Ishikawa (cell line): ENCODE results near the gene ANKRD34A.

Source experiments
- CEBPB ChIP-seq: IDR thresholded peaks from 2 replicates; pipeline ENCODE4 v1.6.1; 2012
- CREB1 ChIP-seq: IDR thresholded peaks from 2 replicates; pipeline ENCODE4 v1.6.1; 2012; ENCODE audit warnings: low read depth
- EGR1 ChIP-seq: IDR thresholded peaks from 2 replicates; pipeline ENCODE4 v1.6.1; 2012
- EP300 ChIP-seq: IDR thresholded peaks from 2 replicates; pipeline ENCODE4 v1.6.1; 2012; ENCODE audit warnings: borderline replicate concordance
- FOXM1 ChIP-seq: IDR thresholded peaks from 2 replicates; pipeline ENCODE4 v1.6.1; 2012; ENCODE audit warnings: low read depth, borderline replicate concordance
- MAX ChIP-seq: IDR thresholded peaks from 2 replicates; pipeline ENCODE4 v1.6.1; 2012
- NFIC ChIP-seq: IDR thresholded peaks from 2 replicates; pipeline ENCODE4 v1.6.1; 2012
- RAD21 ChIP-seq: IDR thresholded peaks from 2 replicates; pipeline ENCODE4 v1.6.1; 2012; ENCODE audit warnings: low read depth
- TAF1 ChIP-seq: IDR thresholded peaks from 2 replicates; pipeline ENCODE4 v1.6.1; 2012; ENCODE audit warnings: low read depth, mild to moderate bottlenecking
- TCF12 ChIP-seq: IDR thresholded peaks from 2 replicates; pipeline ENCODE4 v1.6.1; 2012; ENCODE audit warnings: low read depth
- TEAD4 ChIP-seq: IDR thresholded peaks from 2 replicates; pipeline ENCODE4 v1.6.1; 2012
- USF1 ChIP-seq: IDR thresholded peaks from 2 replicates; pipeline ENCODE4 v1.6.1; 2012
- YY1 ChIP-seq: IDR thresholded peaks from 2 replicates; pipeline ENCODE4 v1.6.1; 2012; ENCODE audit warnings: low read depth
- ZBTB7A ChIP-seq: IDR thresholded peaks from 2 replicates; pipeline ENCODE4 v1.6.1; 2012; ENCODE audit warnings: low read depth
- TF ChIP-seq, protein P1 (sequence below): IDR thresholded peaks from 2 replicates; pipeline ENCODE4 v1.6.1; 2012; ENCODE audit warnings: low read depth, mild to moderate bottlenecking

ANKRD34A gene

DNA sequence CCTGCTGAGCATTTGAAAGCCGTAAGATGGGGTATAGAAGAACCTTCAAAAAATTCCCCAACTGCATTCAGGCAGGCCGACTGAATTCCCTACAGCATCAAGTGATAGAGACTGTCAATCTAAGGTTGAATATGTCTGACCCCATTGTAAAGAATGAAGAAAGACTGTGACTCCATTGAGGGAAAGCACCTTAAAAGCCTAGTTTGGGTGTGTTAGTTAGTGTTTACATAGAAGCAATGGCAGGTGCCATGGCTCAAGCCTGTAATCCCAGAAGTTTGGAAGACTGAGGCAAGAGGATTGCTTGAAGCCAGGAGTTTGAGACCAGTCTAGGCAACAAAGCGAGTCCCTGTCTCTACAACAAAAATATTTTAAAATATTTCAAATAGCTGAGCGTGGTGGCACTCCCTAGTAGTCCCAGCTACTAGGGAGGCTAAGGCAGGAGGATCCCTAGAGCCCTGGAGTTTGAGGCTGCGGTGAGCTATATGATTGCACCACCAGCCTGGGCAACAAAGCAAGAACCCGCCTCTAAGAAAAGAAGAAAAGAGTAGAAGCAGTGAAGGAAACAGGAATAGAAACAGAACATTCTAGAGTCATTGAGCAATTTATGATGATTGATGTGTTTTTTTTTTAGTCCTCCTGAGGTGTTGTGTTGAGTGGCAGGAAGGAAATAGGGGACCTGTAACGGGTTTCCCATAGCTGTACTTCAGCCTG, 15.5 kb upstream of the ANKRD34A start:
- TF ChIP-seq RAD21 (no peak), USF1 (no peak), TCF12 (0 out of 2 replicates have a peak, but pooled peaks have one; percentile 6), EGR1 (no peak), TAF1 (no peak), TEAD4 (0 out of 2 replicates have a peak, but pooled peaks have one; percentile 3), FOXM1 (peak; percentile 52; the same call in 1 of the 2 replicates), EP300 (no peak), MAX (no peak), CEBPB (0 out of 2 replicates have a peak, but pooled peaks have one; percentile 50), YY1 (no peak), CREB1 (no peak), NFIC (no peak), ZBTB7A (no peak)
- TF ChIP-seq, protein P1, sequence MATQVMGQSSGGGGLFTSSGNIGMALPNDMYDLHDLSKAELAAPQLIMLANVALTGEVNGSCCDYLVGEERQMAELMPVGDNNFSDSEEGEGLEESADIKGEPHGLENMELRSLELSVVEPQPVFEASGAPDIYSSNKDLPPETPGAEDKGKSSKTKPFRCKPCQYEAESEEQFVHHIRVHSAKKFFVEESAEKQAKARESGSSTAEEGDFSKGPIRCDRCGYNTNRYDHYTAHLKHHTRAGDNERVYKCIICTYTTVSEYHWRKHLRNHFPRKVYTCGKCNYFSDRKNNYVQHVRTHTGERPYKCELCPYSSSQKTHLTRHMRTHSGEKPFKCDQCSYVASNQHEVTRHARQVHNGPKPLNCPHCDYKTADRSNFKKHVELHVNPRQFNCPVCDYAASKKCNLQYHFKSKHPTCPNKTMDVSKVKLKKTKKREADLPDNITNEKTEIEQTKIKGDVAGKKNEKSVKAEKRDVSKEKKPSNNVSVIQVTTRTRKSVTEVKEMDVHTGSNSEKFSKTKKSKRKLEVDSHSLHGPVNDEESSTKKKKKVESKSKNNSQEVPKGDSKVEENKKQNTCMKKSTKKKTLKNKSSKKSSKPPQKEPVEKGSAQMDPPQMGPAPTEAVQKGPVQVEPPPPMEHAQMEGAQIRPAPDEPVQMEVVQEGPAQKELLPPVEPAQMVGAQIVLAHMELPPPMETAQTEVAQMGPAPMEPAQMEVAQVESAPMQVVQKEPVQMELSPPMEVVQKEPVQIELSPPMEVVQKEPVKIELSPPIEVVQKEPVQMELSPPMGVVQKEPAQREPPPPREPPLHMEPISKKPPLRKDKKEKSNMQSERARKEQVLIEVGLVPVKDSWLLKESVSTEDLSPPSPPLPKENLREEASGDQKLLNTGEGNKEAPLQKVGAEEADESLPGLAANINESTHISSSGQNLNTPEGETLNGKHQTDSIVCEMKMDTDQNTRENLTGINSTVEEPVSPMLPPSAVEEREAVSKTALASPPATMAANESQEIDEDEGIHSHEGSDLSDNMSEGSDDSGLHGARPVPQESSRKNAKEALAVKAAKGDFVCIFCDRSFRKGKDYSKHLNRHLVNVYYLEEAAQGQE = no peak

GRCh38 chr1:145978854-145979745, 14.7 kb upstream of the ANKRD34A start:
- TF ChIP-seq NFIC (peak; percentile 37; the same call in 1 of the 2 replicates), TEAD4 (peak; percentile 51), EP300 (peak; percentile 55), RAD21 (no peak), MAX (peak; percentile 88), TAF1 (peak; percentile 36; the same call in 1 of the 2 replicates), CREB1 (peak; percentile 49), FOXM1 (peak; percentile 80), YY1 (no peak; the same call in 1 of the 2 replicates), USF1 (no peak; the same call in 1 of the 2 replicates), TCF12 (peak; percentile 67; the same call in 1 of the 2 replicates), ZBTB7A (no peak), EGR1 (0 out of 2 replicates have a peak, but pooled peaks have one; percentile 43), CEBPB (0 out of 2 replicates have a peak, but pooled peaks have one; percentile 5)
- TF ChIP-seq, protein P1 = no peak

GRCh38 chr1:145978471-145978853, 14.1 kb upstream of the ANKRD34A start:
- TF ChIP-seq EP300 (no peak), CEBPB (no peak), ZBTB7A (no peak), TEAD4 (no peak), USF1 (no peak), CREB1 (no peak), RAD21 (no peak), TCF12 (no peak), MAX (no peak), YY1 (no peak), EGR1 (no peak)
- TF ChIP-seq, protein P1 = no peak
